SK-N-SH treated with all-trans-retinoic acid at 6 μM for 48 hours (cell line): ENCODE measurements around the gene MAK.

Experiments
- ARNTL ChIP-seq: fragments of 450-650 bp; formaldehyde crosslinking; IDR thresholded peaks from 2 replicates; pipeline ENCODE4 v1.5.0; 2020; ENCODE audit warnings: low read depth, mild to moderate bottlenecking, moderate library complexity, borderline replicate concordance
- CSDC2 ChIP-seq: fragments of 250-450 bp; sonication (Bioruptor Pico); IDR thresholded peaks from 2 replicates; pipeline ENCODE4 v1.5.0; 2020; ENCODE audit warnings: mild to moderate bottlenecking, moderate library complexity
- PPARA ChIP-seq: fragments of 250-450 bp; sonication (Bioruptor Pico); IDR thresholded peaks from 2 replicates; pipeline ENCODE4 v1.5.0; 2020; ENCODE audit warnings: mild to moderate bottlenecking, borderline replicate concordance
- RARB ChIP-seq: fragments of 250-450 bp; sonication (Bioruptor Pico); IDR thresholded peaks from 2 replicates; pipeline ENCODE4 v1.8.0; 2021; ENCODE audit warnings: mild to moderate bottlenecking, moderate library complexity
- ZFP3 ChIP-seq: fragments of 250-450 bp; sonication (Bioruptor Pico); IDR thresholded peaks from 2 replicates; pipeline ENCODE4 v1.5.0; 2020; ENCODE audit warnings: mild to moderate bottlenecking, moderate library complexity
- ZNF565 ChIP-seq: fragments of 450-650 bp; formaldehyde crosslinking; conservative IDR thresholded peaks from 2 replicates; pipeline ENCODE4 v1.5.0; 2020; ENCODE audit warnings: low read depth, mild to moderate bottlenecking, moderate library complexity
- ZNF8 ChIP-seq: fragments of 450-650 bp; formaldehyde crosslinking; IDR thresholded peaks from 2 replicates; pipeline ENCODE4 v1.5.0; 2020; ENCODE audit warnings: mild to moderate bottlenecking, moderate library complexity
- TF ChIP-seq, protein P1 (sequence below): fragments of 250-450 bp; sonication (Bioruptor Pico); IDR thresholded peaks from 2 replicates; pipeline ENCODE4 v1.5.1; 2021; ENCODE audit warnings: mild to moderate bottlenecking, moderate library complexity

DNA sequence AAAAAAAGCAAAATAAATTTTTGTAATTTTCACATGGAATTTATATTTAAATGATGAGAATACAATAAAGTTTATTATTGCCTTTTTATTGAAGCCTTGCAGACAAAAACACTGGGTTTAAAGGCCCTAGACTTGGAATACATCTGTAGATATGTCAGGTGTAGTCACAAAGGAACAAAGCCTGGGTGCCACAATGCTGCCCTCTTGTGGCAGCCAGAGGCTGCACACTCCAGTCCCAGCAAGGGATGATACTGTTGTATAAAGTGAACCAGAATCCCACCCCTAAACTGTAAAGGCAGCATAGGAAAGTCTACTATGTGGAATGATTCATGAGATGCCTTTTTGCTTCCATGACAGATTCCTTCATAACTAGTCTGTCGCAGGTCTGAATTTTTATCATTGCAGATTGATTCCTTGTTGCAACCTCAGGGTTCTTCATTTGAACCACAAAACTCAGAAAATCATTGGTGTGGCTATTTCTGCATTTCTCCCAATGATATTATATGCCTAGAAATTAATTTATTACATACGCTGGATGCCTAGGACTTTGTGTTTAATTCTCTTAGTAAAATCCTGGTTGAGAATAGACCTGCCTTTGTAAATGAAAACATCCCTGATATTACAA, 37.0 kb downstream of the MAK start:
- TF ChIP-seq ZFP3 (CRISPR knock-in tag) (no peak), PPARA (CRISPR knock-in tag) (no peak), ARNTL (CRISPR knock-in tag) (no peak), ZNF8 (CRISPR knock-in tag) (no peak), CSDC2 (CRISPR knock-in tag) (no peak), RARB (CRISPR knock-in tag) (no peak), ZNF565 (CRISPR knock-in tag) (no peak)
- TF ChIP-seq, protein P1, sequence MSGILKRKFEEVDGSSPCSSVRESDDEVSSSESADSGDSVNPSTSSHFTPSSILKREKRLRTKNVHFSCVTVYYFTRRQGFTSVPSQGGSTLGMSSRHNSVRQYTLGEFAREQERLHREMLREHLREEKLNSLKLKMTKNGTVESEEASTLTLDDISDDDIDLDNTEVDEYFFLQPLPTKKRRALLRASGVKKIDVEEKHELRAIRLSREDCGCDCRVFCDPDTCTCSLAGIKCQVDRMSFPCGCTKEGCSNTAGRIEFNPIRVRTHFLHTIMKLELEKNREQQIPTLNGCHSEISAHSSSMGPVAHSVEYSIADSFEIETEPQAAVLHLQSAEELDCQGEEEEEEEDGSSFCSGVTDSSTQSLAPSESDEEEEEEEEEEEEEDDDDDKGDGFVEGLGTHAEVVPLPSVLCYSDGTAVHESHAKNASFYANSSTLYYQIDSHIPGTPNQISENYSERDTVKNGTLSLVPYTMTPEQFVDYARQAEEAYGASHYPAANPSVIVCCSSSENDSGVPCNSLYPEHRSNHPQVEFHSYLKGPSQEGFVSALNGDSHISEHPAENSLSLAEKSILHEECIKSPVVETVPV (CRISPR knock-in tag): no peak
